PC-9 (cell line): ENCODE measurements around the gene NUP107. TPM values are rescaled to one million over a fixed set of nuclear protein-coding genes. Genes with fewer than 3 reads are reported as not detected.

Experiments
- BruUV-seq: library from RNA; stranded (reverse); fragments of 400-500 nt; replicated peaks from 2 replicates; lab custom pipeline; 2021; lab: Mats Ljungman, UMichigan
- CTCF ChIA-PET: fragments of 300-600 bp; sonication (Branson Sonifier 250); formaldehyde crosslinking; loops from one replicate; lab custom pipeline; 2022; ENCODE audit warnings: antibody characterized with exemption; lab: Charles Lee
- POLR2A ChIA-PET: fragments of 300-600 bp; sonication (Branson Sonifier 250); formaldehyde crosslinking; loops from one replicate; lab custom pipeline; 2022; ENCODE audit warnings: antibody characterized with exemption; ENCODE audit not compliant: unreplicated experiment; lab: Charles Lee
- DNase-seq, 2 experiments: peaks; one replicate each; pipeline versions ENCODE4 v3.0.0 to v3.0.0-alpha.2; 2015 to 2022; ENCODE audit warnings: mixed read lengths in 1 of 2
- H2AFZ ChIP-seq: fragments of 200-600 bp; sonication (generic); 2 replicates; pipeline ENCODE4 v1.8.1; 2017; ENCODE audit warnings: antibody characterized with exemption
- H3F3A ChIP-seq: fragments of 200-600 bp; sonication (generic); 2 replicates; pipeline ENCODE4 v1.8.1; 2017; ENCODE audit warnings: antibody characterized with exemption, mild to moderate bottlenecking, low read depth; ENCODE audit not compliant: insufficient read depth
- H3K27ac ChIP-seq: fragments of 200-600 bp; sonication (generic); 2 replicates; pipeline ENCODE4 v1.6.1; 2016; ENCODE audit warnings: mixed run types
- H3K27me3 ChIP-seq: fragments of 200-600 bp; sonication (generic); 2 replicates; pipeline ENCODE4 v1.6.1; 2016; ENCODE audit warnings: low read depth, mixed run types; ENCODE audit not compliant: insufficient read depth
- H3K36me3 ChIP-seq: fragments of 200-600 bp; sonication (generic); 2 replicates; pipeline ENCODE4 v1.6.1; 2016; ENCODE audit warnings: low read depth, mixed run types
- H3K4me1 ChIP-seq: fragments of 200-600 bp; sonication (generic); replicated peaks from 2 replicates; pipeline ENCODE4 v1.6.1; 2016; ENCODE audit warnings: mixed run types; ENCODE audit not compliant: insufficient read depth
- H3K4me2 ChIP-seq: fragments of 200-600 bp; sonication (generic); 2 replicates; pipeline ENCODE4 v1.6.1; 2017; ENCODE audit warnings: mixed run types
- H3K4me3 ChIP-seq: fragments of 200-600 bp; sonication (generic); 2 replicates; pipeline ENCODE4 v1.6.1; 2016; ENCODE audit warnings: mixed run types
- H3K79me2 ChIP-seq: fragments of 200-600 bp; sonication (generic); 2 replicates; pipeline ENCODE4 v1.6.1; 2017; ENCODE audit warnings: low read depth, mixed run types
- H3K9me2 ChIP-seq: fragments of 200-600 bp; sonication (generic); 2 replicates; pipeline ENCODE4 v1.8.1; 2017; ENCODE audit warnings: mild to moderate bottlenecking; ENCODE audit not compliant: insufficient read depth
- H3K9me3 ChIP-seq: fragments of 200-600 bp; sonication (generic); 2 replicates; pipeline ENCODE4 v1.8.1; 2016; ENCODE audit warnings: low read depth; ENCODE audit not compliant: insufficient read depth
- H4K20me1 ChIP-seq: fragments of 200-600 bp; sonication (generic); 2 replicates; pipeline ENCODE4 v1.8.1; 2017; ENCODE audit not compliant: insufficient read depth
- EZH2 ChIP-seq: fragments of 200-600 bp; sonication (generic); IDR thresholded peaks from 2 replicates; pipeline ENCODE4 v1.8.0; 2017; ENCODE audit warnings: antibody characterized with exemption, low read depth
- intact Hi-C: fragments of 100-400 bp; cut with micrococcal nuclease; formaldehyde crosslinking; loops from one replicate; pipeline ENCODE4 v1.10.0; 2022; ENCODE audit not compliant: unreplicated experiment
- total RNA-seq: library from RNA; stranded (reverse); gene quantifications from 2 replicates; pipeline ENCODE4 v1.2.3, GENCODE V29; 2021
- TF ChIP-seq, protein P1 (sequence below): fragments of 200-600 bp; sonication (generic); conservative IDR thresholded peaks from 2 replicates; pipeline ENCODE4 v1.6.1; 2017; ENCODE audit warnings: mixed run types, antibody characterized with exemption, mild to moderate bottlenecking, moderate library complexity

NUP107 gene
- total RNA-seq, 1 experiment from 2014 or later = 84.9 TPM

- no peaks in the 10 kb centered on the region for H4K20me1 ChIP-seq
- H3K4me3 ChIP-seq = no peak overlapping the region
- BruUV-seq = no TSS peak
- H3K9me2 ChIP-seq = no peaks in the 10 kb centered on the region
- H3K27ac ChIP-seq = no peak overlapping the region
- H3F3A ChIP-seq = no peaks in the 10 kb centered on the region
- ChIA-PET CTCF (no interaction called here), POLR2A (no interaction called here)
- no peak for DNase-seq
- peaks cover under 1% of the 10 kb centered on the region; the same call in 1 of the 2 replicates for H3K4me1 ChIP-seq
- no peaks in the 10 kb centered on the region for H3K9me3 ChIP-seq
- intact Hi-C loops = no loop called here
- H2AFZ ChIP-seq = no peak overlapping the region
- H3K79me2 ChIP-seq = no peaks in the 10 kb centered on the region
- no peaks in the 10 kb centered on the region for H3K27me3 ChIP-seq
- TF ChIP-seq, protein P1, sequence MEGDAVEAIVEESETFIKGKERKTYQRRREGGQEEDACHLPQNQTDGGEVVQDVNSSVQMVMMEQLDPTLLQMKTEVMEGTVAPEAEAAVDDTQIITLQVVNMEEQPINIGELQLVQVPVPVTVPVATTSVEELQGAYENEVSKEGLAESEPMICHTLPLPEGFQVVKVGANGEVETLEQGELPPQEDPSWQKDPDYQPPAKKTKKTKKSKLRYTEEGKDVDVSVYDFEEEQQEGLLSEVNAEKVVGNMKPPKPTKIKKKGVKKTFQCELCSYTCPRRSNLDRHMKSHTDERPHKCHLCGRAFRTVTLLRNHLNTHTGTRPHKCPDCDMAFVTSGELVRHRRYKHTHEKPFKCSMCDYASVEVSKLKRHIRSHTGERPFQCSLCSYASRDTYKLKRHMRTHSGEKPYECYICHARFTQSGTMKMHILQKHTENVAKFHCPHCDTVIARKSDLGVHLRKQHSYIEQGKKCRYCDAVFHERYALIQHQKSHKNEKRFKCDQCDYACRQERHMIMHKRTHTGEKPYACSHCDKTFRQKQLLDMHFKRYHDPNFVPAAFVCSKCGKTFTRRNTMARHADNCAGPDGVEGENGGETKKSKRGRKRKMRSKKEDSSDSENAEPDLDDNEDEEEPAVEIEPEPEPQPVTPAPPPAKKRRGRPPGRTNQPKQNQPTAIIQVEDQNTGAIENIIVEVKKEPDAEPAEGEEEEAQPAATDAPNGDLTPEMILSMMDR = no peak
- TF ChIP-seq EZH2 = no peak
- H3K4me2 ChIP-seq = no peak overlapping the region
- no peaks in the 10 kb centered on the region for H3K36me3 ChIP-seq
These were observed 95.0 kb downstream of the NUP107 start for GRCh38 chr12:68781728-68782127.

GRCh38 chr12:68784015-68784414, 97.2 kb downstream of the NUP107 start:
- CTCF ChIA-PET = no interaction called here
- H3K36me3 ChIP-seq = no peaks in the 10 kb centered on the region
- BruUV-seq = no TSS peak

GRCh38 chr12:68785358-68785757, 98.6 kb downstream of the NUP107 start:
- ChIA-PET CTCF (no interaction called here), POLR2A (no interaction called here)
- H3K27me3 ChIP-seq = no peaks in the 10 kb centered on the region
- no peaks in the 10 kb centered on the region for H4K20me1 ChIP-seq
- no peak overlapping the region for H3K4me3 ChIP-seq
- no TSS peak for BruUV-seq
- H3K4me2 ChIP-seq = no peak overlapping the region
- peaks cover 8% of the 10 kb centered on the region; the same call in 1 of the 2 replicates for H3F3A ChIP-seq
- DNase-seq = no peak
- H3K27ac ChIP-seq = no peak overlapping the region
- no peaks in the 10 kb centered on the region for H3K9me2 ChIP-seq
- no peaks in the 10 kb centered on the region for H3K9me3 ChIP-seq
- no peak overlapping the region for H2AFZ ChIP-seq
- no peaks in the 10 kb centered on the region for H3K79me2 ChIP-seq
- intact Hi-C loops = no loop called here
- H3K36me3 ChIP-seq = no peaks in the 10 kb centered on the region
- H3K4me1 ChIP-seq = peaks cover 9% of the 10 kb centered on the region
- TF ChIP-seq EZH2 = no peak
- TF ChIP-seq, protein P1 = no peak

More at GRCh38 chr12:68784015-68784414, 97.2 kb downstream of the NUP107 start:
- TF ChIP-seq EZH2 = no peak
- TF ChIP-seq, protein P1 = no peak
- POLR2A ChIA-PET = no interaction called here
- no peaks in the 10 kb centered on the region for H3K9me3 ChIP-seq
- H3K4me1 ChIP-seq = peaks cover 9% of the 10 kb centered on the region
- H3K79me2 ChIP-seq = no peaks in the 10 kb centered on the region
- no peaks in the 10 kb centered on the region for H3K9me2 ChIP-seq
- H3K27me3 ChIP-seq = no peaks in the 10 kb centered on the region
- H3F3A ChIP-seq = peaks cover 8% of the 10 kb centered on the region; the same call in 1 of the 2 replicates
- no peak overlapping the region for H2AFZ ChIP-seq
- intact Hi-C loops = no loop called here
- H3K4me2 ChIP-seq = no peak overlapping the region
- no peak overlapping the region for H3K27ac ChIP-seq
- no peak overlapping the region for H3K4me3 ChIP-seq
- H4K20me1 ChIP-seq = no peaks in the 10 kb centered on the region
- no peak for DNase-seq
